CD4-positive, alpha-beta T cell treated with Interleukin-4 for 1 hour (primary cell): ENCODE data around the gene TSNAXIP1.

Source experiments
- DNase-seq, 2 donors: peaks; one replicate each; pipeline ENCODE4 v3.0.0-alpha.2; 2020 to 2022

TSNAXIP1 gene

DNA sequence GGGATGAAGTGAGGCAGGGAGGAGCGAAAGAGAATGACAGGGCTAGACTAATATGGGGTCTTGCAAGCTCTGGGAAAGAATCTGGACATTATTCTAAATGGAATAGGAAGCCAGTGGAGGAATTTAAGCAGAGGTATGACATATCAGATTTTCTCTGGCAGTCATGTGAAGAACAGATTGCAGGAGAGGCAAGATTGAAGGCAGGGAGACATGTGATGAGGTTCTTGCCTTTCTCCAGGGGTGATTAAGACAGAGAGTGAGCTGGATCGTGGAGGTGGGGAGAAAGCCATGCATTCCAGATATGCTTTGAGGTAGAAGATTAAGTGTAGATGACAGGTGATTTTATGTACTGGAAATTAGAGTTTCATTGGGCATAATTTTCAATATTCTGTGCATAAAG, 31.1 kb downstream of the TSNAXIP1 start:
- DNase-seq, result no peak

DNA sequence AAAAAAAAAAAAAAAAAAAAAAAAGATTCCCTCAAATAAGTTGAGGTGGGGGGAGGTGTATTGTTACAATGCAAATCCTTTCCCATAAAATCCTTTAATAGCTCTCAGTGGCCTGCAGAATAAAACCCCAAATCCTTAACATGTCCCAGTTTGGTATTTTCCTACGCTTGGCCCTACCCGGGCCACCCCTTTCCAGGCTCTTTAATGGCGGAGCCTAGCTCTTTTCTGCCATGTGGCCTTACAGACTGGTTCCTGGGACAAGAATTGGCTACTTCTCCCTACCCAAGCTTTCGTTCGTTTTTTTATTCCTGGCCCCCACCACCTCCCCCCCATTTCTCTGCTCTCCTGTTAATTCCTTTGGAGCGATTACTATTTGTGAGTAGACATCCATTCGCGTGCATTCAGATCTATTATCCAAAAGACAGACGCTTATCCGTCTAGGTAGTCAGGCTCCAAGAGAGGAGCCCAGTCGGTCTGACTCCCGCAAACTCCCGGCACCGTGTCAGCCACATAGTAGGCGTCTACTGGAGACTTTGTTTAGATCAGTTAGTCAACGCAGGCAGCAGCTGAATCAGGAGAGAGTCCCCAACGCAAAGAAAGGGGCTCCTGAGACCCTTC, 34.6 kb downstream of the TSNAXIP1 start:
- no peak for DNase-seq

GRCh38 chr16:67841816-67842508, 35.3 kb downstream of the TSNAXIP1 start, which contains the start of gene THAP11:
TSS of gene THAP11 (plus strand) at chr16:67842320. CDS start at chr16:67842555, 235 bp downstream.
- DNase-seq, result peak; percentile 93 to 96

- DNase-seq, result peak; percentile 60 to 72
Observed at GRCh38 chr16:67842509-67843342, 36.0 kb downstream of the TSNAXIP1 start.

- no peak for DNase-seq
Observed at GRCh38 chr16:67843343-67843765, 36.7 kb downstream of the TSNAXIP1 start.

GRCh38 chr16:67844497-67844896, 37.8 kb downstream of the TSNAXIP1 start:
- DNase-seq, result no peak

- no peak for DNase-seq
Observed at GRCh38 chr16:67845291-67846062, 38.8 kb downstream of the TSNAXIP1 start.

- no peak for DNase-seq
Observed at GRCh38 chr16:67846063-67846319, 39.3 kb downstream of the TSNAXIP1 start.

DNA sequence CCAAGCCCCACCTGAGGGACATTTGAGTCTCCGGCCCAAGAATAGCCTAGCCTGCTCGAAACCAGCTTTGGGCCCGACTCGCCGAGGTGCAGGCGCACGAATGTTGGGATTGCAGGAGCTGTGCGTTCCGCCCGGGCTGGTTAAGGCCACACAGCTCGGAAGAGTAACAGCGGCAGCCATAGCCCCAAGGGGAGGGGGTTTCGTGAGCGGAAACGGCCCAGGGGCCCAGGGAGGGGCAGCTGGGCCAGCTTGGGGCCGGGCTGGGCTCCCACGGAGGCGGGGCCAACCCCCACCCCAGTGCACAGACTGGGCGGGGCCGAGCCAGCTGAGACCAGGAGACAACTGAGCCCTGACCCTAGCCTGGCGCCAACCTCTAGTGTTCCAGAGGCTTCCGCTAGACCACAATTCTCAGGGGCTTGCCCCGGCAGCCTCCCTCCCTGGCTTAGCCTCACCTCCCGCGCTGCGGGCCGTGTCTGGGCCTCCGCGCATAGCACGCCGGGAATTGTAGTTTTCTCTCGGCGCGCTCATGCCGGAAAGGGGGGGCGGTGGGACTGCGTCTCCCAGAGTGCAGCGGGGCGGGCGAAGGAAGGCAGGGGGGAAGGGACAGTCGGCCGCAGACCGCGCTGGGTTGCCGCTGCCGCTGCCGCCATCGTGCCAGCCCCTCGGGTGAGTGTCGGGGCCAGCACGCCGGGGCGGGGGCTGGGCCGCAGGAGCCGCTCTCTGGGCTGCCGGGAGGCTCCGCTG, 39.8 kb downstream of the TSNAXIP1 start, which contains the start of gene NUTF2:
Gene NUTF2, plus strand, starts transcription at position 614 of the 744 bp plus-strand sequence. CDS start 18,198 bp downstream, outside the sequence.
- peak; percentile 95 to 96 for DNase-seq

DNA sequence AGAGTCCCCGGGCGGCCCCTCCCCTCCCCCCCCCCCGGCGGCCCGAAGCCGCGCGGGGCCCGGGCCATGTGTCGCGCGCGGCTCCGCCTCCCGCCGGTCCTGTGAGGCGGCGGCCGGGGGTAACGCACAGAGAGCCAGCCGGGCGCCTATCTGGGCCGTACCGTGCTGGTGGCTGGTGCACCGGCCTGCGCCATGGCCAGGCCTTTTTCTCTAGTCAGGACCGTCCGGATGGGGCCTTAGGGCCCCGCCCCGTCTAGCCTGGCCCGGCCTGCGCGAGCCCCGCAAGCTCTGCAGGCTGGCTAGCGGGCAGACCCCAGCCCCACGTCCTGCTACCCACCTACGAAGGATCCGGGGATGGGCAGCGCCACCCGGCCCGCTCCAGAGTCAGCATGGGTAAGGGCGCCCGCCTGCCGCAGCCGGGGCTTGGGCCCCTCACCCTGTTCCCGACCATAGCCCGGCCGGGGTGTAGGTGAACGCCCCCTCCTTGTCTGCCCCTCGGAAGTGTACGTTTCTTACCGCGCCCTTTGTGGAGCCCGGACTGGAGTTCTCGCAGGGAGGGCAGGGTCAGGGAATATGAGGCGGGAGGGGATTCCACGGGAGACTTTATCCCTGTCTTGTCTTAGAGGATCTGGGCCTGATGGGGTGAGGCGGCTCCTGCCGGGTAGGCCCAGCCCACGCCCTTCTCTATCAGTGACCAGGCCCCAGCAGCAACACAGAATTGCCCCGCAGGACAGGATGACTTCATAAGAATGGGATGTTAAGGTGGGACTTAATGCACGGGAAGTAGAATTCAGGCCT, 40.6 kb downstream of the TSNAXIP1 start, which contains the start of gene CENPT:
Gene CENPT, minus strand, starts transcription at position 630 of the 798 bp plus-strand sequence. CDS start 13,834 bp downstream, outside the sequence.
- no peak for DNase-seq

GRCh38 chr16:67848118-67848517, 41.4 kb downstream of the TSNAXIP1 start:
- no peak for DNase-seq

DNA sequence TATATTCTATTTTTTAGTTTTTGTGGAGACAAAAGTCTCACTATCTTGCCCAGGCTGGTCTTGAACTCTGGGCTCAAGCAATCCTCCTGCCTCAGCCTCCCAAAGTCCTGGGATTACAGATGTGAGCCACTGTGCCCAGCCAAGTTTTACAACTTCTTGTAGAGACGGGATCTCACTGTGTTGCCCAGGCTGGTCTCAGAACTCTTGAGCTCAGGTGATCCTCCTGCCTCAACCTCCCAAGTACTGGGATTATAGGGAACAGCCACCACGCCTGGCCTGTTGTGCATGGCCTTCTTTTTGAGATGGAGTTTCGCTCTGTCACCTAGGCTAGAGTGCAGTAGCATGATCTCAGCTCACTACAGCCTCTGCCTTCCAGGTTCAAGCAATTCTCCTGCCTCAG, 47.0 kb downstream of the TSNAXIP1 start:
- no peak for DNase-seq

GRCh38 chr16:67855789-67856188, 49.1 kb downstream of the TSNAXIP1 start:
- DNase-seq, result no peak

DNA sequence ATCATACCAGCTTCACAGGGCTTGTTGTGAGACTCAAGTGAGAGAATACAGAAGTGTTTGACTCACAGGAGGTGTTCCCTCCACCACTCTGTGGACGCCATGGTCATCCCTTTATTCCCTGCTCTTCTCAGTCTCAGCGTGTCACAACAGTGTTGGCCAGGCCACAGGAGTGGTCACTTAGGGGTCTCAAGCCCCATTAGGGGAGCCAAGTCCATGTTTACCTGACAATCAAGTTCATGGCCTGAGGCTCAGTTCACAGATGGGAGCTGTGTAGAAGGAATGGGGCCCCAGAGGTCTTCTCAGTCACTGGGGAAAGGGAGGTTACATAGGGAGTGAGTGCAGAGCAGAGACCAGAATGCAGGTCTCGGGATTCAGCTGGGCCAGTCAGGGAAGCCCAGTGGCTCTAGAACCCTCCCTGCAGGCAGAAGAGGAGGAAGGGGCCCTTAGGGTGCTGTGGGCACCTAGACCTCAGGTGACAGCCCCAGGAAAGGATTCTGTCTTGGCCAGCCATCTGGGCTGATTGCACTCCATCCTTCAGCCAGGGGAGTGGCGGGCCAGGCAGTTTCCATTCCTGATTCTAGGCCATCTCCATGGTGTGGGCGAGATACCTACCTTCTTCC, 50.3 kb downstream of the TSNAXIP1 start:
- DNase-seq, result no peak

DNA sequence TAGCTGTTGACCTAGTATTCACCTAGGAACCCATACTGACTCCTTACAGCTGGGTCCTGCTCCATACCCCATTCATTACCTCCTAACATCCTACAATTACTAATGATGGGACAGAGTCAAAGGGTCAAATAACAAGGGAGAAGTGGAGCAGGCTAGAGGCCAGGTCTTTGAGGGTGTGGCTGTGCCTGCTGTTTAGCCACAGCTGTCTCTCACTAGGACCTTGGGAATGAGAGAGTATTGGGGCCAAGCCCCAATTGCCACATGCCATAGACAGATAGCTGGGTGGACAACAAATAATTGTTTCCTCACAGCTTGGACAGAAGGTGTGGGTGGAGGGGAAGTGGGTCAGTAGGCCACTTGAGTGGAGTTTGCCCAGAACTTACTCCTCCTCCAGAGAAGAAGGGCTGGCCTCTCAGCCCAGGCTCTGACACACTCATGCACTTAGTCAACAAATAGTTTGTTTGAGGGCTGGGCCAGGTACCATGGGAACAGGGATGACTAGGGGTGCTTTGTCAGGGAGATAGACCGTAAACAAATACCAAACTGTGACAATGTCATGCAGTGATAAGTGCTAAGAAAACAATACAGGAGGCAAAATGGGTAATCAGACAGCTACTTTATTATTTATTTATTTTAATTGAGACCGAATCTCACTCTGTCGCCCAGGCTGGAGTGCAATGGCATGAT, 51.0 kb downstream of the TSNAXIP1 start:
- peak; percentile 41 to 54 for DNase-seq

GRCh38 chr16:67858500-67858899, 51.8 kb downstream of the TSNAXIP1 start:
- DNase-seq, result no peak

DNA sequence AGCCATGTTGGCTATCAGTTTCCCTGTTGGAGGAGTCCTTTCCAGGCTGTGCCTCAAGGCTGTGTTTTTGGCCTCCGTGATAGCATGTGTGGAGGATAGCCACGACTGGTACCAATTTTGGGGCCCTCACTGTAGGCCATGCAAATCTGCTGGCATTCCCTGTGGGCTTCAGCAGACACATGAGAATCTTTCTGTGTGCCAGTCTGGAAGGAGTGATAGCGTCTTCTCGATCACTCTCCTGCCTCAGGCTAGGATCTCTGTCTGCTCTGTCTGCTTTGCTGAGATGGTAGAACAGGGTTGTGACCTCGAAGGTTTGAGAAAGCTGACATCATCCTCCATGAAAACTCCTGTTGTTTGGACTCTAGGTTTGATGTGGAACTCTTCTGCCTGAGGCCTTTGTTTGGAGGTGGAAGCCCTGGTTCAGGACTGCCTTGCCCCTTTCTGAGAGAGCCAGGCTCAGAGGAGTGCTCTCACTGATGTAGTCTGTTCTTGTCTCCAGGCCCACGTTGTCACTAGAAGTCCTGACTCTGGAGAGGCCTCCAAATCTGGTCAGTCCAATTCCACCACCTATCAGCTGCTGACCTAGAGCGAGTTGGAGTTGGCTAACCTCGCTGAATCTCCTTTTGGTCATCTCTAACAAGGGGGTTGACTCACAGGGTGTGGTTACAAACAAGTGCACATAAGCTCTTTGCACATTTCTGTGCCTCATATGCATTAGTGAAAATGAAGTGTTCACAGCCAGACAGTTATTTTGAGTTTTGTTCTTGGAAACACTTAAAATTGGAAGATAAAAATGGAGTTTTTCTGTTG, 54.1 kb downstream of the TSNAXIP1 start:
- no peak for DNase-seq

GRCh38 chr16:67861877-67862276, 55.2 kb downstream of the TSNAXIP1 start:
- no peak for DNase-seq
